Colonic mucosa (tissue), 4 donors: ENCODE results near the gene ZSWIM4. TPM values are rescaled to one million over a fixed set of nuclear protein-coding genes. Genes with fewer than 3 reads are reported as not detected.
A peak's percentile ranks its signal among the peaks of the same experiment; 100 is the strongest.

Experiments used
- DNase-seq: peaks from one replicate; pipeline ENCODE4 v3.0.0-alpha.2; 2020
- H3K27ac ChIP-seq: fragments of 200-600 bp; one replicate; pipeline ENCODE4 v1.8.0; 2021
- H3K27me3 ChIP-seq: fragments of 200-600 bp; one replicate; pipeline ENCODE4 v1.8.0; 2021
- H3K36me3 ChIP-seq: fragments of 200-600 bp; one replicate; pipeline ENCODE4 v1.8.0; 2021
- H3K4me1 ChIP-seq: fragments of 200-600 bp; one replicate; pipeline ENCODE4 v1.8.0; 2021; ENCODE audit warnings: mild to moderate bottlenecking
- H3K4me3 ChIP-seq: fragments of 200-600 bp; one replicate; pipeline ENCODE4 v1.8.0; 2021
- H3K9ac ChIP-seq, 2 donors: one replicate each; pipeline ENCODE4 v1.7.0; 2013; ENCODE audit warnings: control low read depth in 2 of 2, low read depth in 2 of 2, low read length in 2 of 2
- H3K9me3 ChIP-seq: fragments of 200-600 bp; one replicate; pipeline ENCODE4 v1.8.0; 2021
- CTCF ChIP-seq: fragments of 200-600 bp; IDR thresholded peaks from one replicate; pipeline ENCODE4 v1.8.0; 2022; ENCODE audit warnings: antibody characterized with exemption, mild to moderate bottlenecking
- intact Hi-C: fragments of 100-400 bp; cut with DNase I; formaldehyde crosslinking; loops from one replicate; pipeline ENCODE4 v1.14.1; 2022
- total RNA-seq, 2 donors: library from RNA; stranded (reverse); fragmentation: NEBNext Ultra II Directional in 1 of 2; extraction: Animal tissue kit (Norgen Biotek cat#: 25700) in 1 of 2; gene quantifications; one replicate each; pipeline ENCODE4 v1.2.1, GENCODE V29; 2021
- donor health status: healthy.
- donor health status: DM: no; HTN: no; CAD: no.
- donor health status: DM: no; HTN: no; CAD: no.

Gene ZSWIM4
- total RNA-seq, 2 donors from 2014 or later = 2.9 to 4.3 TPM

GRCh38 chr19:13842291-13843103 is 47.3 kb downstream of the ZSWIM4 start:
- no peaks in the 10 kb centered on the region for H3K27me3 ChIP-seq
- no peak for TF ChIP-seq CTCF
- DNase-seq = peak; percentile 85
- no peaks in the 10 kb centered on the region for H3K36me3 ChIP-seq
- peak overlapping the region; percentile 97 to 100 for H3K9ac ChIP-seq
- H3K9me3 ChIP-seq = no peaks in the 10 kb centered on the region
- peak overlapping the region; percentile 88 for H3K4me3 ChIP-seq
- intact Hi-C loops = no loop called here
- peaks cover 15% of the 10 kb centered on the region for H3K4me1 ChIP-seq
- H3K27ac ChIP-seq = peak overlapping the region; percentile 99

GRCh38 chr19:13843104-13843921 is 48.1 kb downstream of the ZSWIM4 start:
- intact Hi-C loops = no loop called here
- Histone ChIP-seq H3K27me3 (no peaks in the 10 kb centered on the region), H3K4me1 (peaks cover 15% of the 10 kb centered on the region), H3K9ac (peak overlapping the region; percentile 90 to 98), H3K36me3 (no peaks in the 10 kb centered on the region), H3K4me3 (peak overlapping the region; percentile 88), H3K9me3 (no peaks in the 10 kb centered on the region), H3K27ac (peak overlapping the region; percentile 90)
- DNase-seq = peak; percentile 82
- TF ChIP-seq CTCF = no peak

GRCh38 chr19:13844130-13844631 is 48.9 kb downstream of the ZSWIM4 start:
- Histone ChIP-seq H3K4me1 (peaks cover 15% of the 10 kb centered on the region), H3K27ac (peak overlapping the region; percentile 90), H3K4me3 (no peak overlapping the region), H3K36me3 (no peaks in the 10 kb centered on the region), H3K27me3 (no peaks in the 10 kb centered on the region), H3K9ac (peak overlapping the region; percentile 57 to 98), H3K9me3 (no peaks in the 10 kb centered on the region)
- DNase-seq = peak; percentile 44
- intact Hi-C loops = no loop called here
- no peak for TF ChIP-seq CTCF

- intact Hi-C loops = no loop called here
- no peak for TF ChIP-seq CTCF
- peak; percentile 92 for DNase-seq
These were observed 51.5 kb downstream of the ZSWIM4 start for GRCh38 chr19:13846557-13847406.

More at GRCh38 chr19:13846557-13847406, 51.5 kb downstream of the ZSWIM4 start:
- H3K27ac ChIP-seq = peak overlapping the region; percentile 94
- H3K4me1 ChIP-seq = peaks cover 27% of the 10 kb centered on the region
- no peaks in the 10 kb centered on the region for H3K36me3 ChIP-seq
- H3K4me3 ChIP-seq = peak overlapping the region; percentile 45
- H3K27me3 ChIP-seq = no peaks in the 10 kb centered on the region
- peak overlapping the region; percentile 71 to 95 for H3K9ac ChIP-seq
- no peaks in the 10 kb centered on the region for H3K9me3 ChIP-seq
